HG03097 (cell line): ENCODE data around the gene GPRIN3.
"Not testable (repeated sequence)": the region's sequence is repeated elsewhere in the genome, so short reads cannot be mapped to it uniquely, and the experiment has no call there.

ENCODE experiments used
- ATAC-seq: cut with Tn5 transposase; IDR thresholded peaks from one replicate; pipeline ENCODE4 v1.9.1; 2021; ENCODE audit not compliant: unreplicated experiment, low FRiP score

The GPRIN3 gene

GRCh38 chr4:89314291-89314690 is 6.7 kb upstream of the GPRIN3 start:
- no peak for ATAC-seq

GRCh38 chr4:89312066-89312465 is 4.5 kb upstream of the GPRIN3 start:
- no peak for ATAC-seq

- no peak for ATAC-seq
Observed at GRCh38 chr4:89311433-89311832, 3.8 kb upstream of the GPRIN3 start.

GRCh38 chr4:89309154-89309553 is 1.6 kb upstream of the GPRIN3 start:
- ATAC-seq = not testable (repeated sequence)

GRCh38 chr4:89308161-89308500 is 531 bp upstream of the GPRIN3 start:
- ATAC-seq = no peak

- no peak for ATAC-seq
Observed at GRCh38 chr4:89307178-89307445, 488 bp downstream of the GPRIN3 start.

- no peak for ATAC-seq
Observed at GRCh38 chr4:89306486-89307177, 968 bp downstream of the GPRIN3 start.

GRCh38 chr4:89305712-89306437 is 1.7 kb downstream of the GPRIN3 start:
- ATAC-seq = no peak

GRCh38 chr4:89305028-89305427 is 2.6 kb downstream of the GPRIN3 start:
- ATAC-seq = no peak

- no peak for ATAC-seq
Observed at GRCh38 chr4:89303814-89304388, 3.7 kb downstream of the GPRIN3 start.

GRCh38 chr4:89303177-89303576 is 4.4 kb downstream of the GPRIN3 start:
- ATAC-seq = no peak

- no peak for ATAC-seq
Observed at GRCh38 chr4:89301902-89302301, 5.7 kb downstream of the GPRIN3 start.

- no peak for ATAC-seq
Observed at GRCh38 chr4:89301003-89301402, 6.6 kb downstream of the GPRIN3 start.

- no peak for ATAC-seq
Observed at GRCh38 chr4:89300499-89300898, 7.1 kb downstream of the GPRIN3 start.

- no peak for ATAC-seq
Observed at GRCh38 chr4:89300060-89300459, 7.5 kb downstream of the GPRIN3 start.

GRCh38 chr4:89299153-89299791 is 8.3 kb downstream of the GPRIN3 start:
- no peak for ATAC-seq

- ATAC-seq = no peak
Observed at GRCh38 chr4:89298788-89299152, 8.8 kb downstream of the GPRIN3 start.

- peak; percentile 26 for ATAC-seq
Observed at GRCh38 chr4:89298155-89298554, 9.4 kb downstream of the GPRIN3 start.

- ATAC-seq = no peak
Observed at GRCh38 chr4:89296896-89297295, 10.7 kb downstream of the GPRIN3 start.

- no peak for ATAC-seq
Observed at GRCh38 chr4:89296399-89296798, 11.2 kb downstream of the GPRIN3 start.

- no peak for ATAC-seq
Observed at GRCh38 chr4:89295415-89295927, 12.1 kb downstream of the GPRIN3 start.
